ENCODE results near the gene TTC24.
A peak's percentile ranks its signal among the peaks of the same experiment; 100 is the strongest.

Gene TTC24

DNA sequence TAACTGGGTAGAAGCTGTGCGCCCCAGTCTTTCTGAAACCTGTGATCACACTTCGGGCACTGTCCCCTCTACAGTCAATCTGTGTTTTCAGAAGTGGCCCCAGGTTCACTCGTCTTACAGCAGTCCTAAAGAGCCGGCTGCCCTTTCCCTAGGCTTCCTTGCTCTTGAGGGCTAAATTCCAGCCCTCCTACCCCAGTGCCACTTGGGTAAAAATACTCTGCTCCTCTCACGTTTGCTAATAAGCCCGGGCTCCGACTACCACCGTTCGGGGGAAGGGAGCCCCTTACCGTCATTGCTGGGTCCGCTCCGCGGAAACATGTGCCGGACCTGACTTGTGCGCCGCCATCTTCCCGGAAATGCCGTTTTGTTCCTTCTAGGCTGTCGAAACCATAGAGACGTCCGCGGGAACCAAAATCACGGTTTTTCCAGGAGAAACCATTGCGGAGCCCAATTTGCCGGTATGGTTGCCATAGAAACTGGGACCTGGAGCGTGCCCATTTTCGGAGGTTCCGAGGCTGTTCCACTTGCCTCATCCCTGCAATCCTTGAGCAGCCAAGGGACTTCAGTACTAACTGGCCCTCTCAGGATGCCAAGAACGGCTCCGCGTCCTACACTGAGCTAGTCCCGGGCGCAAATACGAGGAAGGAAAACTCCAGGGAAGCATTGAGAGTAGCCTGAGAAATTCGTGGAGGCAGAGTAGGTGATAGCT, 21.8 kb downstream of the TTC24 start, which contains the start of gene GPATCH4:
TSS of gene GPATCH4 (minus strand) at position 358 of the 709 bp plus-strand sequence.
- 0 out of 2 replicates have a peak, but pooled peaks have one; percentile 42 for TF ChIP-seq ZFP3 (CRISPR knock-in tag; IDR thresholded peaks at IDR 0.05)
- no peak for TF ChIP-seq GLIS3 (CRISPR knock-in tag; IDR thresholded peaks at IDR 0.05)
- TF ChIP-seq, protein P1, sequence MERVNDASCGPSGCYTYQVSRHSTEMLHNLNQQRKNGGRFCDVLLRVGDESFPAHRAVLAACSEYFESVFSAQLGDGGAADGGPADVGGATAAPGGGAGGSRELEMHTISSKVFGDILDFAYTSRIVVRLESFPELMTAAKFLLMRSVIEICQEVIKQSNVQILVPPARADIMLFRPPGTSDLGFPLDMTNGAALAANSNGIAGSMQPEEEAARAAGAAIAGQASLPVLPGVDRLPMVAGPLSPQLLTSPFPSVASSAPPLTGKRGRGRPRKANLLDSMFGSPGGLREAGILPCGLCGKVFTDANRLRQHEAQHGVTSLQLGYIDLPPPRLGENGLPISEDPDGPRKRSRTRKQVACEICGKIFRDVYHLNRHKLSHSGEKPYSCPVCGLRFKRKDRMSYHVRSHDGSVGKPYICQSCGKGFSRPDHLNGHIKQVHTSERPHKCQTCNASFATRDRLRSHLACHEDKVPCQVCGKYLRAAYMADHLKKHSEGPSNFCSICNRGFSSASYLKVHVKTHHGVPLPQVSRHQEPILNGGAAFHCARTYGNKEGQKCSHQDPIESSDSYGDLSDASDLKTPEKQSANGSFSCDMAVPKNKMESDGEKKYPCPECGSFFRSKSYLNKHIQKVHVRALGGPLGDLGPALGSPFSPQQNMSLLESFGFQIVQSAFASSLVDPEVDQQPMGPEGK (CRISPR knock-in tag; IDR thresholded peaks at IDR 0.05; ENCODE audit: borderline replicate concordance), result no peak
- peak; percentile 48; the same call in 1 of the 2 replicates for TF ChIP-seq OSR1 (CRISPR knock-in tag; IDR thresholded peaks at IDR 0.05)
- no peak for TF ChIP-seq ZNF70 (CRISPR knock-in tag; IDR thresholded peaks at IDR 0.05)
- no peak for TF ChIP-seq ISL1 (CRISPR knock-in tag; IDR thresholded peaks at IDR 0.05)
- TF ChIP-seq ZNF565 (CRISPR knock-in tag; conservative IDR thresholded peaks at IDR 0.05; ENCODE audit: low read depth), result no peak
- TF ChIP-seq SNAI2 (CRISPR knock-in tag; IDR thresholded peaks at IDR 0.05), result no peak
- no peak for TF ChIP-seq ZNF8 (CRISPR knock-in tag; IDR thresholded peaks at IDR 0.05)
- TF ChIP-seq, protein P2, sequence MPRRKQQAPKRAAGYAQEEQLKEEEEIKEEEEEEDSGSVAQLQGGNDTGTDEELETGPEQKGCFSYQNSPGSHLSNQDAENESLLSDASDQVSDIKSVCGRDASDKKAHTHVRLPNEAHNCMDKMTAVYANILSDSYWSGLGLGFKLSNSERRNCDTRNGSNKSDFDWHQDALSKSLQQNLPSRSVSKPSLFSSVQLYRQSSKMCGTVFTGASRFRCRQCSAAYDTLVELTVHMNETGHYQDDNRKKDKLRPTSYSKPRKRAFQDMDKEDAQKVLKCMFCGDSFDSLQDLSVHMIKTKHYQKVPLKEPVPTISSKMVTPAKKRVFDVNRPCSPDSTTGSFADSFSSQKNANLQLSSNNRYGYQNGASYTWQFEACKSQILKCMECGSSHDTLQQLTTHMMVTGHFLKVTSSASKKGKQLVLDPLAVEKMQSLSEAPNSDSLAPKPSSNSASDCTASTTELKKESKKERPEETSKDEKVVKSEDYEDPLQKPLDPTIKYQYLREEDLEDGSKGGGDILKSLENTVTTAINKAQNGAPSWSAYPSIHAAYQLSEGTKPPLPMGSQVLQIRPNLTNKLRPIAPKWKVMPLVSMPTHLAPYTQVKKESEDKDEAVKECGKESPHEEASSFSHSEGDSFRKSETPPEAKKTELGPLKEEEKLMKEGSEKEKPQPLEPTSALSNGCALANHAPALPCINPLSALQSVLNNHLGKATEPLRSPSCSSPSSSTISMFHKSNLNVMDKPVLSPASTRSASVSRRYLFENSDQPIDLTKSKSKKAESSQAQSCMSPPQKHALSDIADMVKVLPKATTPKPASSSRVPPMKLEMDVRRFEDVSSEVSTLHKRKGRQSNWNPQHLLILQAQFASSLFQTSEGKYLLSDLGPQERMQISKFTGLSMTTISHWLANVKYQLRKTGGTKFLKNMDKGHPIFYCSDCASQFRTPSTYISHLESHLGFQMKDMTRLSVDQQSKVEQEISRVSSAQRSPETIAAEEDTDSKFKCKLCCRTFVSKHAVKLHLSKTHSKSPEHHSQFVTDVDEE (CRISPR knock-in tag; IDR thresholded peaks at IDR 0.05), result no peak
- ATAC-seq, result peak; percentile 90

DNA sequence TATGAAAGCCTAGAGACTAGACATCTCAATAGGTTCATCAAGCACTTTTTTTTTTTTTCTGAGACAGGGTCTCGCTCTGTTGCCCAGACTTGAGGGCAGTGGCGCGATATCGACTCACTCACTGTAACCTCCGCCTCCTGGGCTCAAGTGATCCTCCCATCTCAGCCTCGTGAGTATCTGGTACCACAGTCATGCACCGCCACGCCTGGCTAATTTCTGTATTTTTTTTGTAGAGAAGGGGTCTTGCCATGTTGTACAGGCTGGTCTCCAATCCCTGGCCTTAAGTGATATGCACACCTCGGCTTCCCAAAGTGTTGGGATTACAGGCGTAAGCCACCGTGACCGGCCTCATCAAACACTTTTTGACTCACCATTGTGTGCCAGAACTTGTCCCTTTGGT, 22.4 kb downstream of the TTC24 start:
- ATAC-seq, result peak; percentile 6
- no peak for TF ChIP-seq TCF4 (CRISPR knock-in tag; IDR thresholded peaks at IDR 0.05; ENCODE audit: borderline replicate concordance)
- TF ChIP-seq ZFP30 (CRISPR knock-in tag; IDR thresholded peaks at IDR 0.05), result no peak
- no peak for TF ChIP-seq ZC3H10 (CRISPR knock-in tag; IDR thresholded peaks at IDR 0.05)
- TF ChIP-seq, protein P3, sequence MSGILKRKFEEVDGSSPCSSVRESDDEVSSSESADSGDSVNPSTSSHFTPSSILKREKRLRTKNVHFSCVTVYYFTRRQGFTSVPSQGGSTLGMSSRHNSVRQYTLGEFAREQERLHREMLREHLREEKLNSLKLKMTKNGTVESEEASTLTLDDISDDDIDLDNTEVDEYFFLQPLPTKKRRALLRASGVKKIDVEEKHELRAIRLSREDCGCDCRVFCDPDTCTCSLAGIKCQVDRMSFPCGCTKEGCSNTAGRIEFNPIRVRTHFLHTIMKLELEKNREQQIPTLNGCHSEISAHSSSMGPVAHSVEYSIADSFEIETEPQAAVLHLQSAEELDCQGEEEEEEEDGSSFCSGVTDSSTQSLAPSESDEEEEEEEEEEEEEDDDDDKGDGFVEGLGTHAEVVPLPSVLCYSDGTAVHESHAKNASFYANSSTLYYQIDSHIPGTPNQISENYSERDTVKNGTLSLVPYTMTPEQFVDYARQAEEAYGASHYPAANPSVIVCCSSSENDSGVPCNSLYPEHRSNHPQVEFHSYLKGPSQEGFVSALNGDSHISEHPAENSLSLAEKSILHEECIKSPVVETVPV (CRISPR knock-in tag; IDR thresholded peaks at IDR 0.05), result no peak
- TF ChIP-seq, protein P4, sequence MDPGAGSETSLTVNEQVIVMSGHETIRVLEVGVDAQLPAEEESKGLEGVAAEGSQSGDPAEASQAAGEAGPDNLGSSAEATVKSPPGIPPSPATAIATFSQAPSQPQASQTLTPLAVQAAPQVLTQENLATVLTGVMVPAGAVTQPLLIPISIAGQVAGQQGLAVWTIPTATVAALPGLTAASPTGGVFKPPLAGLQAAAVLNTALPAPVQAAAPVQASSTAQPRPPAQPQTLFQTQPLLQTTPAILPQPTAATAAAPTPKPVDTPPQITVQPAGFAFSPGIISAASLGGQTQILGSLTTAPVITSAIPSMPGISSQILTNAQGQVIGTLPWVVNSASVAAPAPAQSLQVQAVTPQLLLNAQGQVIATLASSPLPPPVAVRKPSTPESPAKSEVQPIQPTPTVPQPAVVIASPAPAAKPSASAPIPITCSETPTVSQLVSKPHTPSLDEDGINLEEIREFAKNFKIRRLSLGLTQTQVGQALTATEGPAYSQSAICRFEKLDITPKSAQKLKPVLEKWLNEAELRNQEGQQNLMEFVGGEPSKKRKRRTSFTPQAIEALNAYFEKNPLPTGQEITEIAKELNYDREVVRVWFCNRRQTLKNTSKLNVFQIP (CRISPR knock-in tag; IDR thresholded peaks at IDR 0.05; ENCODE audit: borderline replicate concordance, low read depth), result no peak
- TF ChIP-seq BACH2 (CRISPR knock-in tag; IDR thresholded peaks at IDR 0.05; ENCODE audit: borderline replicate concordance), result no peak
- no peak for TF ChIP-seq SNAI2 (CRISPR knock-in tag; IDR thresholded peaks at IDR 0.05)
- TF ChIP-seq ZNF70 (CRISPR knock-in tag; IDR thresholded peaks at IDR 0.05), result no peak
- TF ChIP-seq ISL1 (CRISPR knock-in tag; IDR thresholded peaks at IDR 0.05), result no peak
- TF ChIP-seq RARB (CRISPR knock-in tag; IDR thresholded peaks at IDR 0.05), result no peak
- no peak for TF ChIP-seq CSDC2 (CRISPR knock-in tag; IDR thresholded peaks at IDR 0.05)
- no peak for TF ChIP-seq GLIS3 (CRISPR knock-in tag; IDR thresholded peaks at IDR 0.05)
- TF ChIP-seq ARNTL (CRISPR knock-in tag; IDR thresholded peaks at IDR 0.05; ENCODE audit: borderline replicate concordance, low read depth), result no peak
- TF ChIP-seq, protein P1 (CRISPR knock-in tag; IDR thresholded peaks at IDR 0.05; ENCODE audit: borderline replicate concordance), result no peak
- no peak for TF ChIP-seq PPARA (CRISPR knock-in tag; IDR thresholded peaks at IDR 0.05; ENCODE audit: borderline replicate concordance)
- TF ChIP-seq OSR1 (CRISPR knock-in tag; IDR thresholded peaks at IDR 0.05), result no peak
- no peak for TF ChIP-seq ZNF8 (CRISPR knock-in tag; IDR thresholded peaks at IDR 0.05)
- no peak for TF ChIP-seq ZNF565 (CRISPR knock-in tag; conservative IDR thresholded peaks at IDR 0.05; ENCODE audit: low read depth)
- TF ChIP-seq, protein P2 (CRISPR knock-in tag; IDR thresholded peaks at IDR 0.05), result no peak

Measured in SK-N-SH treated with all-trans-retinoic acid at 6 μM for 48 hours (cell line).